Retinal pigment epithelial cell (primary cell): ENCODE measurements around the gene MYBPHL.

Experiments used
- DNase-seq: peaks from one replicate; pipeline ENCODE4 v3.0.0-alpha.2; 2010; ENCODE audit warnings: low read depth
- H3K4me3 ChIP-seq: 2 replicates; pipeline ENCODE4 v1.5.1; 2011; ENCODE audit warnings: mild to moderate bottlenecking, low read length, control low read depth, moderate library complexity
- TF ChIP-seq, protein P1 (sequence below): conservative IDR thresholded peaks from 2 replicates; pipeline ENCODE4 v1.5.1; 2011; ENCODE audit warnings: low read depth, low read length, control low read depth, inconsistent platforms

The MYBPHL gene, protein sequence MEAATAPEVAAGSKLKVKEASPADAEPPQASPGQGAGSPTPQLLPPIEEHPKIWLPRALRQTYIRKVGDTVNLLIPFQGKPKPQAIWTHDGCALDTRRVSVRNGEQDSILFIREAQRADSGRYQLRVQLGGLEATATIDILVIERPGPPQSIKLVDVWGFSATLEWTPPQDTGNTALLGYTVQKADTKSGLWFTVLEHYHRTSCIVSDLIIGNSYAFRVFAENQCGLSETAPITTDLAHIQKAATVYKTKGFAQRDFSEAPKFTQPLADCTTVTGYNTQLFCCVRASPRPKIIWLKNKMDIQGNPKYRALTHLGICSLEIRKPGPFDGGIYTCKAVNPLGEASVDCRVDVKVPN

DNA sequence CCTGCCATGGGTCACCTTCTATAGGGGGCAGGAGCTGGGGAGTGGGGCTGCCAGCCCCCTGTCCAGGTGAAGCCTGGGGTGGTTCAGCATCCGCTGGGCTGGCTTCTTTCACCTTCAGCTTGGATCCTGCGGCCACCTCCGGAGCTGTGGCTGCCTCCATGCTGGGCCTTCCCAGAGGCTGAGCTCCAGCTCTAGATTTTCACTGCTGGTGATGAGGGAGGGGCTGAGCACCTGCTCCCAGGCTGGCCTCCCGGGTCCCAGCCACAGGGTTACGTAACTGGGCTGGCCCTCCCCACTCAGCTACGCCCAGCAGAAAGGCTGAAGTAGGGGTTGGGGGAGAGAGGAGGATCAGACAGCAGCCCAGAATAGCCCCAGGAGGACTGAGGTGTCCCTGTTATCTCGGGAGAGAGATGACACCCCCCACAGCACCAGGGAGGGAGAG lies at the start of gene MYBPHL:
Gene MYBPHL (minus strand): TSS at position 180 of the 442 bp plus-strand sequence. CDS start 20 bp downstream, at position 160.
- DNase-seq, result peak; percentile 38
- TF ChIP-seq, protein P1, sequence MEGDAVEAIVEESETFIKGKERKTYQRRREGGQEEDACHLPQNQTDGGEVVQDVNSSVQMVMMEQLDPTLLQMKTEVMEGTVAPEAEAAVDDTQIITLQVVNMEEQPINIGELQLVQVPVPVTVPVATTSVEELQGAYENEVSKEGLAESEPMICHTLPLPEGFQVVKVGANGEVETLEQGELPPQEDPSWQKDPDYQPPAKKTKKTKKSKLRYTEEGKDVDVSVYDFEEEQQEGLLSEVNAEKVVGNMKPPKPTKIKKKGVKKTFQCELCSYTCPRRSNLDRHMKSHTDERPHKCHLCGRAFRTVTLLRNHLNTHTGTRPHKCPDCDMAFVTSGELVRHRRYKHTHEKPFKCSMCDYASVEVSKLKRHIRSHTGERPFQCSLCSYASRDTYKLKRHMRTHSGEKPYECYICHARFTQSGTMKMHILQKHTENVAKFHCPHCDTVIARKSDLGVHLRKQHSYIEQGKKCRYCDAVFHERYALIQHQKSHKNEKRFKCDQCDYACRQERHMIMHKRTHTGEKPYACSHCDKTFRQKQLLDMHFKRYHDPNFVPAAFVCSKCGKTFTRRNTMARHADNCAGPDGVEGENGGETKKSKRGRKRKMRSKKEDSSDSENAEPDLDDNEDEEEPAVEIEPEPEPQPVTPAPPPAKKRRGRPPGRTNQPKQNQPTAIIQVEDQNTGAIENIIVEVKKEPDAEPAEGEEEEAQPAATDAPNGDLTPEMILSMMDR, result no peak
- peak within 1 kb of the TSS; percentile 3 for H3K4me3 ChIP-seq

DNA sequence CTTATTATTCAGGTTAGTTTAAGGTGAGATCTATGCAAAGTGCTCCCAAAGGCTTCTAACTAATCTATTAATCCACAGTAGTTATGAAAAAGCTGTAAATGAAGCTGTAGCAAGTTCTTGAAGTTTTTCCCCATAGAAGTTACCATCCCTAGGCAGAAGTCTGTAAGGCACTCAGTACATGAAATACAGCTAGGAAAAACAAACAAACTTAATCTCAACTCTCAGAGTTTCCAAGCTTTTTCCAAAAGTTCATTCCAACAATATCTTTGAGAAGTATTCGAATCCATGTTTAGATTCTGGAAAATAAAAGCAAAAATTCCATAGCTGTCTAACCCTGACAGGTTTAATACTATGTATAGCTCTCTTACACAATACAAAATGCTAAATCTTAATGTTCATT lies 49.7 kb upstream of the MYBPHL start:
- no peak for DNase-seq
- no peak overlapping the region for H3K4me3 ChIP-seq
- TF ChIP-seq, protein P1, result no peak

- no peak for DNase-seq
- TF ChIP-seq, protein P1, result no peak
- no peak overlapping the region for H3K4me3 ChIP-seq
Measured at GRCh38 chr1:109354929-109355328, 48.1 kb upstream of the MYBPHL start.

DNA sequence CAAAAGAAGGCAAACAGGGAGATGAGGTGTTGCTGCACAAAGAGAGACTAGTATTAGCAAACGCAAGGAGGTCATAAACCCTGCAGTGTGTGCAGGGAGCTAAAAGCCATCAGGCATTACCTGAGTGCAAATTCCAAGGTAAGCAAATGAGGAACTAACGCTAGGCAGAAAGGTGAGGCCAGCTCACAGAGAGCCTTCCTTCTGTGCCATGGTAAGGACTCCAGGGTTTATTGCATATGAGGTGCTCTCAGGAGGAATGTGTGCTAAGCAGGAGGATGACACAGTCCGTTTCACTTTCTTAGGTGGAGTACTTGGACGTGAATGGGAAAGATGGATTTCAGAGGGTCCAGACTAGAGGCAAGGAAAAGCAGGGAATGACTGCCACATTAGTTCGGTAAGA lies 44.6 kb upstream of the MYBPHL start:
- TF ChIP-seq, protein P1, result no peak
- no peak overlapping the region for H3K4me3 ChIP-seq
- DNase-seq, result no peak

DNA sequence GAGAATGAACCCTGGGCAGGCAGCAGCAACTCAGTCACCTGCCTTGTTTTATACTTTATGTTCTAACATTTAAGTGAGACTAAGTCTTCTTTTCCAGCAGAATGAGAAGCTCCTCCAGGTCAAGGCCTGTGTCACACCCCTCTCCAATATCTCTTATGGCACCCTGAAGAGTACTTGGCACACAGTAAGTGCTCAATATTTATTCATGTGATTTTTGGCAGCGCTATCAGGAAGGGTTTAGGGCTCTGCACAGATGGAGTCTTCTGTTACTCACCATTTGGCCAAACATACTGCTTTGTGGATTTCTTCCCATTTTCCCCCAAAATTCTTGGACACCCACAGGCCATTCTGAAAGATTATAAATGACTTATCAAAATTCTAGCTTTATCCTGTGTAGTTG lies 43.8 kb upstream of the MYBPHL start:
- DNase-seq, result no peak
- H3K4me3 ChIP-seq, result no peak overlapping the region
- TF ChIP-seq, protein P1, result no peak

DNA sequence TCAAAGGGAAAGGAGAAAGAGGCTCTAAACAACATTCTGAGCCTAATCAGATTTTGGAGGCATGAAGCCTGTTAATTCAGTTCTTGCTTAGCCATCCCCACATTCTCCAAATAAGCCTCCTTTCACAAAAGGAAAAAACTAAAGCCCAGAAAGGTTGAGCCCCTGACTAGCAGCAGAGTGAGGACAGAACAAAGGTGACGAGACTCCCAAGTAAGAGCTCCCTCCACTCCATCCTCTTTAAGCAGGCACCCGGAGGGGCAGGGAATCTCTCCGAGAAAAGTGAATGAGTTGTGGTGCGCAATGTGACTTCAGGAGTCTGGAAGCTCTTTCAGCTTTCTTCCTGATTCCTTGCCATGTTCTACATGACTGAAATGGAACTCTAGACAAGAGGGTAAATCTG lies 43.4 kb upstream of the MYBPHL start:
- TF ChIP-seq, protein P1, result no peak
- H3K4me3 ChIP-seq, result no peak overlapping the region
- no peak for DNase-seq

- TF ChIP-seq, protein P1, result no peak
- no peak overlapping the region for H3K4me3 ChIP-seq
- DNase-seq, result no peak
Measured at GRCh38 chr1:109347511-109347910, 40.7 kb upstream of the MYBPHL start.
